WTC11 (cell line): ENCODE measurements around the gene C11orf52. TPM values are rescaled to one million over a fixed set of nuclear protein-coding genes. Genes with fewer than 3 reads are reported as not detected.
A peak's percentile ranks its signal among the peaks of the same experiment; 100 is the strongest.

ENCODE experiments used
- ATAC-seq: fragments of 200-7000 bp; cut with Tn5 transposase; 2 replicates; pipeline ENCODE4 v1.10.0; 2021; ENCODE audit warnings: mild to moderate bottlenecking, moderate library complexity
- CTCF ChIA-PET: fragments of 300-600 bp; sonication (Branson Sonifier 250); formaldehyde crosslinking; loops from one replicate; lab custom pipeline; 2021; ENCODE audit warnings: antibody characterized with exemption; lab: Charles Lee
- POLR2A ChIA-PET: fragments of 350-600 bp; sonication (Branson Sonifier 250); formaldehyde crosslinking; loops from one replicate; lab custom pipeline; 2021; ENCODE audit warnings: antibody characterized with exemption; lab: Charles Lee
- DNase-seq: peaks from one replicate; pipeline ENCODE4 v3.0.0; 2021; ENCODE audit warnings: low spot score
- H3K27ac Mint-ChIP-seq: 2 replicates; pipeline ENCODE4 v1.8.0; 2021; ENCODE audit warnings: mixed read lengths
- H3K27me3 Mint-ChIP-seq: 2 replicates; pipeline ENCODE4 v1.8.0; 2021; ENCODE audit warnings: low read depth, mild to moderate bottlenecking, moderate library complexity, mixed read lengths
- H3K36me3 Mint-ChIP-seq: 2 replicates; pipeline ENCODE4 v1.8.0; 2021; ENCODE audit warnings: mixed read lengths
- H3K4me1 Mint-ChIP-seq: 2 replicates; pipeline ENCODE4 v1.8.0; 2022; ENCODE audit warnings: mixed read lengths
- H3K4me3 Mint-ChIP-seq: 2 replicates; pipeline ENCODE4 v1.8.0; 2021; ENCODE audit warnings: mild to moderate bottlenecking, moderate library complexity, mixed read lengths
- H3K9me3 Mint-ChIP-seq: 2 replicates; pipeline ENCODE4 v1.8.0; 2021; ENCODE audit warnings: mixed read lengths
- ATF2 ChIP-seq: sonication (generic); formaldehyde crosslinking; IDR thresholded peaks from 2 replicates; pipeline ENCODE4 v1.8.1; 2022; ENCODE audit warnings: low read depth, missing genetic modification reagents, borderline replicate concordance
- ATF6 ChIP-seq: sonication (generic); formaldehyde crosslinking; IDR thresholded peaks from 2 replicates; pipeline ENCODE4 v1.8.1; 2023; ENCODE audit warnings: mild to moderate bottlenecking, missing genetic modification reagents
- CDX4 ChIP-seq: fragments of 250-450 bp; sonication (Bioruptor Pico); IDR thresholded peaks from 2 replicates; pipeline ENCODE4 v1.9.0; 2021; ENCODE audit warnings: moderate library complexity, mild to moderate bottlenecking, inconsistent platforms, borderline replicate concordance
- KAT7 ChIP-seq: sonication (generic); formaldehyde crosslinking; IDR thresholded peaks from 2 replicates; pipeline ENCODE4 v1.8.1; 2023; ENCODE audit warnings: missing genetic modification reagents, mild to moderate bottlenecking, borderline replicate concordance
- MLX ChIP-seq: sonication (generic); formaldehyde crosslinking; IDR thresholded peaks from 2 replicates; pipeline ENCODE4 v1.8.1; 2023; ENCODE audit warnings: mild to moderate bottlenecking, missing genetic modification reagents, moderate library complexity
- NFE2L1 ChIP-seq: sonication (generic); formaldehyde crosslinking; IDR thresholded peaks from 2 replicates; pipeline ENCODE4 v1.8.1; 2023; ENCODE audit warnings: missing genetic modification reagents
- PRRX2 ChIP-seq: fragments of 250-450 bp; sonication (Bioruptor Pico); IDR thresholded peaks from 2 replicates; pipeline ENCODE4 v1.8.0; 2021; ENCODE audit warnings: mild to moderate bottlenecking
- SP1 ChIP-seq: sonication (generic); formaldehyde crosslinking; conservative IDR thresholded peaks from 2 replicates; pipeline ENCODE4 v1.8.1; 2022; ENCODE audit warnings: missing genetic modification reagents
- TP53 ChIP-seq: sonication (generic); formaldehyde crosslinking; IDR thresholded peaks from 2 replicates; pipeline ENCODE4 v1.8.1; 2023; ENCODE audit warnings: mild to moderate bottlenecking, missing genetic modification reagents
- ZMAT4 ChIP-seq: fragments of 250-450 bp; sonication (Bioruptor Pico); IDR thresholded peaks from 2 replicates; pipeline ENCODE4 v1.9.0; 2021; ENCODE audit warnings: mild to moderate bottlenecking
- ZNF138 ChIP-seq: sonication (generic); formaldehyde crosslinking; conservative IDR thresholded peaks from 2 replicates; pipeline ENCODE4 v1.8.1; 2022; ENCODE audit warnings: mild to moderate bottlenecking, moderate library complexity, missing genetic modification reagents
- ZNF317 ChIP-seq: sonication (generic); formaldehyde crosslinking; IDR thresholded peaks from 2 replicates; pipeline ENCODE4 v1.8.1; 2023; ENCODE audit warnings: low read depth, mild to moderate bottlenecking, moderate library complexity, missing genetic modification reagents, borderline replicate concordance
- ZNF396 ChIP-seq: fragments of 250-450 bp; sonication (Bioruptor Pico); IDR thresholded peaks from 2 replicates; pipeline ENCODE4 v1.8.0; 2021; ENCODE audit warnings: mild to moderate bottlenecking, moderate library complexity, borderline replicate concordance
- ZNF416 ChIP-seq: fragments of 250-450 bp; sonication (Bioruptor Pico); IDR thresholded peaks from 2 replicates; pipeline ENCODE4 v1.9.0; 2021; ENCODE audit warnings: mild to moderate bottlenecking, inconsistent platforms
- ZNF512 ChIP-seq: sonication (generic); formaldehyde crosslinking; IDR thresholded peaks from 2 replicates; pipeline ENCODE4 v1.8.1; 2022; ENCODE audit warnings: missing genetic modification reagents, borderline replicate concordance
- total RNA-seq: library from RNA; stranded (reverse); gene quantifications from 3 replicates; pipeline ENCODE4 v1.2.3, GENCODE V29; 2021
- TF ChIP-seq, protein P1 (sequence below): sonication (generic); formaldehyde crosslinking; IDR thresholded peaks from 2 replicates; pipeline ENCODE4 v1.8.0; 2023; ENCODE audit warnings: mild to moderate bottlenecking, missing genetic modification reagents
- TF ChIP-seq, protein P2 (sequence below): sonication (generic); formaldehyde crosslinking; IDR thresholded peaks from 2 replicates; pipeline ENCODE4 v1.8.1; 2023; ENCODE audit warnings: mild to moderate bottlenecking, missing genetic modification reagents
- TF ChIP-seq, protein P3 (sequence below): fragments of 200-600 bp; IDR thresholded peaks from 2 replicates; pipeline ENCODE4 v1.8.0; 2022; ENCODE audit warnings: antibody characterized with exemption

C11orf52 gene
- total RNA-seq, 1 experiment from 2014 or later: 2.1 TPM

DNA sequence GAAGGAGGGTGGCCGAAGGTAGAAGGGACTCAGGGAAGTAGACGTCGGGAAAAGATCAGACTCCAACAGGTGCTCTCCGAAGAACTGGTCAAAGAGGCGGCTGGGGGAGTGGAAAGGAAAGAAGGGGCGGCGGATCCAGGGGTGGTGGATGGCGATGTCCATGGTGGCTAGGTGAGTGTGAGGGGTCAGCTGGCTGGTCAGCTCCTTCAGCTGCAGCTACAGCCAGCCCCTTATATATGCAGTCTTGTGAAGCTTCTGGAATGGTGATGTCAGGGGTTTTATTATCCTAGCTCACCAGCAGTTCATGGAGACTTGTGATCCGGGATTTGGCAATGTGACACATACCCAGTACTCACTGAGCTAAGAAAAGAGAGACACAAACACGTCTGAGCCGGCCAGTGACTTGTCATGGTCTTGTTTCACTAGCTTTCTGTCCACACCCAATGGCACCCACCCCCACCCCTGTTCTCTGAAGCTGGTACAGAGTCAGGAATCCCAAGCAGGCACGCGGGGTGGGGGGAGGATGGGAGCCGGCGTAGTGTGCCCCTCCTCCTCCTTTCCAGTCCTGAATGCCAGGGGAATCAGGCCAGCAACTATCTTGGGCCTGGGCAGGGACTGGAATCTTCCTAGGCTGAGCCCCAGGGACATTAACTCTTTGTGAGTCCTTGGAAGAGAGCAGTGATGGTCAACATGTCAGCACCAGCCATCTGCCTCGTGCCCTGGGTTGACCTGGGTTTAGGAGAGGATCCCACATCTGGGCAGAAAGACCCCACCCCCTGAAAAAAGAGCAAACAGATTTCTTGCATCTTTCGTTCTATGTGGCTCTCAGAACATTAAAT lies 6.9 kb upstream of the C11orf52 start, which contains the start of gene CRYAB (continued):
- no peak for TF ChIP-seq ATF2 (CRISPR knock-in tag)
- TF ChIP-seq PRRX2 (CRISPR knock-in tag): no peak
- no peak for TF ChIP-seq ZNF416
- TF ChIP-seq CDX4: no peak
- TF ChIP-seq, protein P1, sequence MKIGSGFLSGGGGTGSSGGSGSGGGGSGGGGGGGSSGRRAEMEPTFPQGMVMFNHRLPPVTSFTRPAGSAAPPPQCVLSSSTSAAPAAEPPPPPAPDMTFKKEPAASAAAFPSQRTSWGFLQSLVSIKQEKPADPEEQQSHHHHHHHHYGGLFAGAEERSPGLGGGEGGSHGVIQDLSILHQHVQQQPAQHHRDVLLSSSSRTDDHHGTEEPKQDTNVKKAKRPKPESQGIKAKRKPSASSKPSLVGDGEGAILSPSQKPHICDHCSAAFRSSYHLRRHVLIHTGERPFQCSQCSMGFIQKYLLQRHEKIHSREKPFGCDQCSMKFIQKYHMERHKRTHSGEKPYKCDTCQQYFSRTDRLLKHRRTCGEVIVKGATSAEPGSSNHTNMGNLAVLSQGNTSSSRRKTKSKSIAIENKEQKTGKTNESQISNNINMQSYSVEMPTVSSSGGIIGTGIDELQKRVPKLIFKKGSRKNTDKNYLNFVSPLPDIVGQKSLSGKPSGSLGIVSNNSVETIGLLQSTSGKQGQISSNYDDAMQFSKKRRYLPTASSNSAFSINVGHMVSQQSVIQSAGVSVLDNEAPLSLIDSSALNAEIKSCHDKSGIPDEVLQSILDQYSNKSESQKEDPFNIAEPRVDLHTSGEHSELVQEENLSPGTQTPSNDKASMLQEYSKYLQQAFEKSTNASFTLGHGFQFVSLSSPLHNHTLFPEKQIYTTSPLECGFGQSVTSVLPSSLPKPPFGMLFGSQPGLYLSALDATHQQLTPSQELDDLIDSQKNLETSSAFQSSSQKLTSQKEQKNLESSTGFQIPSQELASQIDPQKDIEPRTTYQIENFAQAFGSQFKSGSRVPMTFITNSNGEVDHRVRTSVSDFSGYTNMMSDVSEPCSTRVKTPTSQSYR: no peak
- TF ChIP-seq, protein P2, sequence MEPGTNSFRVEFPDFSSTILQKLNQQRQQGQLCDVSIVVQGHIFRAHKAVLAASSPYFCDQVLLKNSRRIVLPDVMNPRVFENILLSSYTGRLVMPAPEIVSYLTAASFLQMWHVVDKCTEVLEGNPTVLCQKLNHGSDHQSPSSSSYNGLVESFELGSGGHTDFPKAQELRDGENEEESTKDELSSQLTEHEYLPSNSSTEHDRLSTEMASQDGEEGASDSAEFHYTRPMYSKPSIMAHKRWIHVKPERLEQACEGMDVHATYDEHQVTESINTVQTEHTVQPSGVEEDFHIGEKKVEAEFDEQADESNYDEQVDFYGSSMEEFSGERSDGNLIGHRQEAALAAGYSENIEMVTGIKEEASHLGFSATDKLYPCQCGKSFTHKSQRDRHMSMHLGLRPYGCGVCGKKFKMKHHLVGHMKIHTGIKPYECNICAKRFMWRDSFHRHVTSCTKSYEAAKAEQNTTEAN: no peak
- no peak for TF ChIP-seq ZNF317 (CRISPR knock-in tag)
- TF ChIP-seq ZNF138: no peak
- no peak for TF ChIP-seq ZNF396 (CRISPR knock-in tag)

DNA sequence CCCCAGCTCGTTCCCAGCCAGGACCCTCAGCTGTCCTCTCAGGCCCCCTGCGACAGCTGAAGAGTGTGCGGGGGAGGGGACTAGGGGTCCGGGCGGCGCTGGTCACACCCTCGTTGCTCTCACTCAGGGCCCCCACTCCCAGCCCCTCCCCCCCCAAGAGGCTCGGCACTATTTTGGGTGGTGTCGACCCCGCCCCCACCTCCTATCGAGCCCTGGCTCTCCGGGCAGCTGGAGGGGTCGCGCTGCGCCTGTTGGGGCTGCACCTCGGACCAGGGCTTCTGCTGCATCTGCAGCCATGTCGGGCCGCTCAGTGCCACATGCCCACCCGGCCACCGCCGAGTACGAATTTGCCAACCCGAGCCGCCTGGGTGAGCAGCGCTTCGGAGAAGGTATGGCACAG lies 6.2 kb upstream of the C11orf52 start, which contains the start of gene HSPB2:
TSS of gene HSPB2 (plus strand) at position 200 of the 400 bp plus-strand sequence. CDS start at position 296, 96 bp downstream.
- CTCF ChIA-PET: no interaction called here
- DNase-seq (no peak), ATAC-seq (peak; percentile 29; the same call in 1 of the 2 replicates)
- Mint-ChIP-seq H3K27me3 (no peaks in the 10 kb centered on the region; the same call in 1 of the 2 replicates), H3K4me3 (no peak within 1 kb of the TSS), H3K9me3 (no peaks in the 10 kb centered on the region), H3K27ac (no peak within 1 kb of the TSS), H3K36me3 (no peaks in the 10 kb centered on the region), H3K4me1 (peaks cover 45% of the 10 kb centered on the region)
- TF ChIP-seq TP53 (CRISPR knock-in tag): no peak
- TF ChIP-seq, protein P3, sequence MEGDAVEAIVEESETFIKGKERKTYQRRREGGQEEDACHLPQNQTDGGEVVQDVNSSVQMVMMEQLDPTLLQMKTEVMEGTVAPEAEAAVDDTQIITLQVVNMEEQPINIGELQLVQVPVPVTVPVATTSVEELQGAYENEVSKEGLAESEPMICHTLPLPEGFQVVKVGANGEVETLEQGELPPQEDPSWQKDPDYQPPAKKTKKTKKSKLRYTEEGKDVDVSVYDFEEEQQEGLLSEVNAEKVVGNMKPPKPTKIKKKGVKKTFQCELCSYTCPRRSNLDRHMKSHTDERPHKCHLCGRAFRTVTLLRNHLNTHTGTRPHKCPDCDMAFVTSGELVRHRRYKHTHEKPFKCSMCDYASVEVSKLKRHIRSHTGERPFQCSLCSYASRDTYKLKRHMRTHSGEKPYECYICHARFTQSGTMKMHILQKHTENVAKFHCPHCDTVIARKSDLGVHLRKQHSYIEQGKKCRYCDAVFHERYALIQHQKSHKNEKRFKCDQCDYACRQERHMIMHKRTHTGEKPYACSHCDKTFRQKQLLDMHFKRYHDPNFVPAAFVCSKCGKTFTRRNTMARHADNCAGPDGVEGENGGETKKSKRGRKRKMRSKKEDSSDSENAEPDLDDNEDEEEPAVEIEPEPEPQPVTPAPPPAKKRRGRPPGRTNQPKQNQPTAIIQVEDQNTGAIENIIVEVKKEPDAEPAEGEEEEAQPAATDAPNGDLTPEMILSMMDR: no peak
- no peak for TF ChIP-seq MLX (CRISPR knock-in tag)
- no peak for TF ChIP-seq NFE2L1 (CRISPR knock-in tag)
- no peak for TF ChIP-seq ZNF416
- no peak for TF ChIP-seq KAT7 (CRISPR knock-in tag)
- TF ChIP-seq SP1: no peak
- no peak for TF ChIP-seq ZMAT4 (CRISPR knock-in tag)
- TF ChIP-seq ZNF512: no peak
- no peak for TF ChIP-seq ATF6 (CRISPR knock-in tag)
- POLR2A ChIA-PET: no interaction called here
